Activated CD4-positive, alpha-beta T cell treated with anti-CD3 and anti-CD28 coated beads for 36 hours (primary cell): ENCODE results near the gene ABCA7. TPM values are rescaled to one million over a fixed set of nuclear protein-coding genes. Genes with fewer than 3 reads are reported as not detected.

ENCODE experiments used
- ATAC-seq: fragments of 200-7000 bp; cut with Tn5 transposase; one replicate; pipeline ENCODE4 v1.10.0; 2021; ENCODE audit warnings: mild to moderate bottlenecking, moderate library complexity
- CTCF ChIA-PET: fragments of 350-600 bp; sonication (Branson Sonifier 250); formaldehyde crosslinking; loops from one replicate; lab custom pipeline; 2021; ENCODE audit warnings: antibody characterized with exemption; lab: Charles Lee
- POLR2A ChIA-PET: fragments of 350-600 bp; sonication (Branson Sonifier 250); formaldehyde crosslinking; loops from one replicate; lab custom pipeline; 2021; ENCODE audit warnings: antibody characterized with exemption, inconsistent platforms; lab: Charles Lee
- DNase-seq: peaks from one replicate; pipeline ENCODE4 v3.0.0-alpha.2; 2020
- H3K27ac Mint-ChIP-seq: one replicate; pipeline ENCODE4 v1.8.0; 2021; ENCODE audit warnings: mixed read lengths
- H3K27me3 Mint-ChIP-seq: one replicate; pipeline ENCODE4 v1.8.0; 2021; ENCODE audit warnings: mixed read lengths
- H3K36me3 Mint-ChIP-seq: one replicate; pipeline ENCODE4 v1.8.0; 2021; ENCODE audit warnings: low read depth, mixed read lengths
- H3K4me1 Mint-ChIP-seq: one replicate; pipeline ENCODE4 v1.8.0; 2021; ENCODE audit warnings: mixed read lengths
- H3K4me3 Mint-ChIP-seq: one replicate; pipeline ENCODE4 v1.8.0; 2021; ENCODE audit warnings: mild to moderate bottlenecking, moderate library complexity, mixed read lengths
- H3K9me3 Mint-ChIP-seq: one replicate; pipeline ENCODE4 v1.8.0; 2021; ENCODE audit warnings: low read depth, mixed read lengths
- intact Hi-C, 2 experiments: fragments of 100-400 bp; cut with DNase I in 1 of 2; cut with micrococcal nuclease in 1 of 2; formaldehyde crosslinking; loops; one replicate each; pipeline versions ENCODE4 v1.14.2 to v1.15.1; 2022 to 2024; cut with DNase I, micrococcal nuclease
- total RNA-seq, 2 experiments: library from RNA; stranded (reverse); gene quantifications; one replicate each; pipeline ENCODE4 v1.2.3, GENCODE V29; 2021

Gene ABCA7
- total RNA-seq, 2 experiments from 2014 or later = 14.4 to 16.9 TPM

GRCh38 chr19:1085053-1085658 lies 45.2 kb downstream of the ABCA7 start:
- intact Hi-C loops = no loop called here
- peaks cover 60% of the 10 kb centered on the region for H3K4me1 Mint-ChIP-seq
- POLR2A ChIA-PET = interaction anchor here (0.6 to 1.1 kb wide), 3 partner anchors 10 to 46 kb away, joined by 3 to 7 read pairs (median 4); no protein-coding TSS in a partner anchor

GRCh38 chr19:1085676-1086442 lies 46.0 kb downstream of the ABCA7 start:
- DNase-seq (no peak), ATAC-seq (no peak)
- POLR2A ChIA-PET = interaction anchor here (1.0 to 1.2 kb wide), 5 partner anchors 9 to 183 kb away, joined by 3 to 4 read pairs (median 3); partner anchors contain the start of gene CIRBP
- no peaks in the 10 kb centered on the region for H3K27me3 Mint-ChIP-seq
- peaks cover 51% of the 10 kb centered on the region for H3K36me3 Mint-ChIP-seq
- CTCF ChIA-PET = interaction anchor here (1.9 kb wide), 1 partner anchor 21 kb away, joined by 7 read pairs; no protein-coding TSS in a partner anchor
- peaks cover 59% of the 10 kb centered on the region for H3K4me1 Mint-ChIP-seq
- intact Hi-C loops = no loop called here
- H3K27ac Mint-ChIP-seq = no peak overlapping the region
- no peaks in the 10 kb centered on the region for H3K9me3 Mint-ChIP-seq
- no peak overlapping the region for H3K4me3 Mint-ChIP-seq

More at GRCh38 chr19:1085053-1085658, 45.2 kb downstream of the ABCA7 start:
- CTCF ChIA-PET = interaction anchor here (1.9 kb wide), 1 partner anchor 20 kb away, joined by 7 read pairs; no protein-coding TSS in a partner anchor
- DNase-seq (no peak), ATAC-seq (no peak)
- Mint-ChIP-seq H3K4me3 (no peak overlapping the region), H3K9me3 (no peaks in the 10 kb centered on the region), H3K27me3 (no peaks in the 10 kb centered on the region), H3K27ac (peak overlapping the region; percentile 44), H3K36me3 (peaks cover 53% of the 10 kb centered on the region)

- ChIA-PET POLR2A (interaction anchor here (0.6 to 1.2 kb wide), 4 partner anchors 63 to 506 kb away, joined by 3 to 4 read pairs (median 3); partner anchors contain the start of gene CIRBP), CTCF (interaction anchor here (0.6 to 1.9 kb wide), 3 partner anchors 21 to 106 kb away, joined by 3 to 7 read pairs (median 3); no protein-coding TSS in a partner anchor)
- intact Hi-C loops = no loop called here
- Mint-ChIP-seq H3K4me1 (peaks cover 54% of the 10 kb centered on the region), H3K4me3 (no peak overlapping the region), H3K27ac (no peak overlapping the region), H3K9me3 (no peaks in the 10 kb centered on the region), H3K27me3 (no peaks in the 10 kb centered on the region), H3K36me3 (peaks cover 48% of the 10 kb centered on the region)
- DNase-seq (no peak), ATAC-seq (no peak)
These were observed 46.7 kb downstream of the ABCA7 start for GRCh38 chr19:1086613-1087012.

- POLR2A ChIA-PET = interaction anchor here (0.6 kb wide), 1 partner anchor 32 kb away, joined by 3 read pairs; no protein-coding TSS in a partner anchor
- H3K4me1 Mint-ChIP-seq = peaks cover 47% of the 10 kb centered on the region
These were observed 48.0 kb downstream of the ABCA7 start for GRCh38 chr19:1087813-1088415.

GRCh38 chr19:1088416-1089010 lies 48.6 kb downstream of the ABCA7 start:
- Mint-ChIP-seq H3K36me3 (peaks cover 48% of the 10 kb centered on the region), H3K9me3 (no peaks in the 10 kb centered on the region), H3K27me3 (no peaks in the 10 kb centered on the region), H3K4me1 (peaks cover 49% of the 10 kb centered on the region), H3K4me3 (no peak overlapping the region), H3K27ac (peak overlapping the region; percentile 86)
- POLR2A ChIA-PET = no interaction called here
- DNase-seq (no peak), ATAC-seq (peak; percentile 9)
- CTCF ChIA-PET = interaction anchor here (0.8 to 1.4 kb wide), 2 partner anchors 13 to 14 kb away, joined by 3 to 5 read pairs; no protein-coding TSS in a partner anchor
- intact Hi-C loops = no loop called here

More at GRCh38 chr19:1087813-1088415, 48.0 kb downstream of the ABCA7 start:
- CTCF ChIA-PET = interaction anchor here (0.8 to 1.4 kb wide), 4 partner anchors 12 to 25 kb away, joined by 3 to 5 read pairs (median 3); no protein-coding TSS in a partner anchor
- ATAC-seq = peak; percentile 33
- no peaks in the 10 kb centered on the region for H3K9me3 Mint-ChIP-seq
- peak overlapping the region; percentile 32 for H3K4me3 Mint-ChIP-seq
- H3K27ac Mint-ChIP-seq = peak overlapping the region; percentile 86
- DNase-seq = no peak
- intact Hi-C loops = no loop called here
- H3K36me3 Mint-ChIP-seq = peaks cover 43% of the 10 kb centered on the region
- no peaks in the 10 kb centered on the region for H3K27me3 Mint-ChIP-seq

- Mint-ChIP-seq H3K4me1 (peaks cover 48% of the 10 kb centered on the region), H3K4me3 (no peak overlapping the region), H3K27me3 (no peaks in the 10 kb centered on the region), H3K27ac (no peak overlapping the region), H3K36me3 (peaks cover 45% of the 10 kb centered on the region), H3K9me3 (no peaks in the 10 kb centered on the region)
- ChIA-PET CTCF (interaction anchor here (1.4 kb wide), 1 partner anchor 14 kb away, joined by 5 read pairs; no protein-coding TSS in a partner anchor), POLR2A (no interaction called here)
- DNase-seq (no peak), ATAC-seq (no peak)
- intact Hi-C loops = no loop called here
These were observed 49.3 kb downstream of the ABCA7 start for GRCh38 chr19:1089126-1089771.

- Mint-ChIP-seq H3K4me3 (no peak overlapping the region), H3K9me3 (no peaks in the 10 kb centered on the region)
These were observed 50.0 kb downstream of the ABCA7 start for GRCh38 chr19:1089891-1090290.

GRCh38 chr19:1090731-1091543 lies 51.0 kb downstream of the ABCA7 start:
- ChIA-PET CTCF (interaction anchor here (0.5 to 0.8 kb wide), 3 partner anchors 10 to 456 kb away, joined by 3 to 4 read pairs (median 3); no protein-coding TSS in a partner anchor), POLR2A (interaction anchor here (1.1 to 1.5 kb wide), 3 partner anchors 10 to 178 kb away, joined by 3 to 5 read pairs (median 5); partner anchors contain the start of gene CIRBP)
- H3K27ac Mint-ChIP-seq = no peak overlapping the region
- peaks cover 42% of the 10 kb centered on the region for H3K4me1 Mint-ChIP-seq
- H3K27me3 Mint-ChIP-seq = no peaks in the 10 kb centered on the region
- no peak for DNase-seq
- H3K4me3 Mint-ChIP-seq = no peak overlapping the region
- no peak for ATAC-seq
- H3K36me3 Mint-ChIP-seq = peaks cover 39% of the 10 kb centered on the region
- H3K9me3 Mint-ChIP-seq = no peaks in the 10 kb centered on the region
- intact Hi-C loops = loop anchor here in 1 of 2 experiments (1.0 kb wide), 1 partner anchor 14 kb away; no protein-coding TSS in a partner anchor

More at GRCh38 chr19:1089891-1090290, 50.0 kb downstream of the ABCA7 start:
- ATAC-seq (no peak), DNase-seq (no peak)
- intact Hi-C loops = loop anchor here in 1 of 2 experiments (1.0 kb wide), 1 partner anchor 13 kb away; no protein-coding TSS in a partner anchor
- peaks cover 44% of the 10 kb centered on the region for H3K36me3 Mint-ChIP-seq
- CTCF ChIA-PET = interaction anchor here (0.6 kb wide), 1 partner anchor 10 kb away, joined by 3 read pairs; no protein-coding TSS in a partner anchor
- no peaks in the 10 kb centered on the region for H3K27me3 Mint-ChIP-seq
- peaks cover 45% of the 10 kb centered on the region for H3K4me1 Mint-ChIP-seq
- no peak overlapping the region for H3K27ac Mint-ChIP-seq
- POLR2A ChIA-PET = interaction anchor here (1.1 to 1.5 kb wide), 2 partner anchors 9 to 179 kb away, joined by 5 read pairs; partner anchors contain the start of gene CIRBP

- Mint-ChIP-seq H3K9me3 (no peaks in the 10 kb centered on the region), H3K4me1 (peaks cover 46% of the 10 kb centered on the region), H3K4me3 (no peak overlapping the region), H3K27ac (no peak overlapping the region), H3K27me3 (no peaks in the 10 kb centered on the region), H3K36me3 (peaks cover 39% of the 10 kb centered on the region)
- intact Hi-C loops = no loop called here
- DNase-seq (no peak), ATAC-seq (no peak)
- POLR2A ChIA-PET = interaction anchor here (1.1 to 1.5 kb wide), 2 partner anchors 10 to 112 kb away, joined by 3 to 5 read pairs; no protein-coding TSS in a partner anchor
- CTCF ChIA-PET = interaction anchor here (0.5 to 0.8 kb wide), 2 partner anchors 11 to 456 kb away, joined by 3 to 4 read pairs; no protein-coding TSS in a partner anchor
These were observed 51.8 kb downstream of the ABCA7 start for GRCh38 chr19:1091544-1092175.
